Skeletal muscle satellite cell (primary cell): Measurements from ENCODE around the gene SLC7A6.

Experiments used
- H3K27me3 ChIP-seq: 2 replicates; pipeline ENCODE4 v1.7.0; 2013; ENCODE audit warnings: low read length; ENCODE audit not compliant: control insufficient read depth, insufficient read depth
- H3K36me3 ChIP-seq: 2 replicates; pipeline ENCODE4 v1.7.0; 2013; ENCODE audit warnings: mild to moderate bottlenecking, control low read depth, low read length; ENCODE audit not compliant: insufficient read depth
- H3K4me1 ChIP-seq: 2 replicates; pipeline ENCODE4 v1.7.0; 2013; ENCODE audit warnings: low read length; ENCODE audit not compliant: control insufficient read depth, insufficient read depth
- H3K4me2 ChIP-seq: 2 replicates; pipeline ENCODE4 v1.7.0; 2013; ENCODE audit warnings: mild to moderate bottlenecking, low read length
- H3K4me3 ChIP-seq: 2 replicates; pipeline ENCODE4 v1.7.0; 2013; ENCODE audit warnings: low read length
- H3K9ac ChIP-seq: 2 replicates; pipeline ENCODE4 v1.7.0; 2013; ENCODE audit warnings: mild to moderate bottlenecking, low read depth, low read length, moderate library complexity
- H3K9me3 ChIP-seq: replicated peaks from 2 replicates; pipeline ENCODE4 v1.7.0; 2013; ENCODE audit warnings: mild to moderate bottlenecking, control low read depth, low read length

The SLC7A6 gene

DNA sequence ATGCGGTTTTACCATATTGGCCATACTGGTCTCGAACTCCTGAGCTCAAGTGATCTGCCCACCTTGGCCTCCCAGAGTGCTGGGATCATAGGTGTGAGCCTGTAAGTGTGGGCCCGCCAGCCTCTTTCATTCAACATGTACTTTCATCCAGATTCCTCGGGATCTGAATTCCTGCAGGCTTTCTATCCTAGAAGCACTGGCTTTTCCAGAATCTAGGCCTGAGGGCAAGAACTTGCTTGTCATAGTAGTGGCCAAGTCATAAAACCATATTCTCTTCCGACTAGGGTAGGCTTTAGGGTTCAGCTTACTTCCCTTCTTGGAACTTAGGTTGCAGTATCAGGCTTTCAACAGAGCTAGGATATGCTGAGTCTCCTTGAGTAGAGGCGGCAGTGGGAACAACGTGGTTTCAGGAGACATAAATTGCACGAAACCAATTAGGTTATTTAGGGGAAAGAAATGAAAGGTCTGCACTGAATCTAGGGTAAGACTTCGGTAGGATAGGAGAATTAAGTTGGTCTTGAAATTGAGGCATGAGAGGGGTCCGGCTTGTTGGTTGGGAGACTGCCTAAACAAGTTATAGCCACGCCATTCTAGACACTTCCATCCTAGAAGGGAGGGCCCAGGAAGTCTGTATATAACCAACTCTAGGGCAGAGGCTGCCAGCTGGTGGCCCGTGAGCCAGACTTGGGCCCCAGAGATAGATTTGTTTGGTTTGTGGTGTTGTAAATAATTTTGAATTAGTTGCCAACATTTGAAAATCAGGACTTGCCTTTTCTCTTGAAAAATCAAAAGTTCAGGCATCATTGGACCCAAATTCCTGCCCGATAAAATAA, 15.6 kb downstream of the SLC7A6 start:
- H3K4me2 ChIP-seq = no peak overlapping the region
- peaks cover 21% of the 10 kb centered on the region for H3K36me3 ChIP-seq
- no peaks in the 10 kb centered on the region for H3K9me3 ChIP-seq
- H3K9ac ChIP-seq = no peak overlapping the region
- H3K27me3 ChIP-seq = no peaks in the 10 kb centered on the region
- no peak overlapping the region for H3K4me3 ChIP-seq
- no peaks in the 10 kb centered on the region for H3K4me1 ChIP-seq

DNA sequence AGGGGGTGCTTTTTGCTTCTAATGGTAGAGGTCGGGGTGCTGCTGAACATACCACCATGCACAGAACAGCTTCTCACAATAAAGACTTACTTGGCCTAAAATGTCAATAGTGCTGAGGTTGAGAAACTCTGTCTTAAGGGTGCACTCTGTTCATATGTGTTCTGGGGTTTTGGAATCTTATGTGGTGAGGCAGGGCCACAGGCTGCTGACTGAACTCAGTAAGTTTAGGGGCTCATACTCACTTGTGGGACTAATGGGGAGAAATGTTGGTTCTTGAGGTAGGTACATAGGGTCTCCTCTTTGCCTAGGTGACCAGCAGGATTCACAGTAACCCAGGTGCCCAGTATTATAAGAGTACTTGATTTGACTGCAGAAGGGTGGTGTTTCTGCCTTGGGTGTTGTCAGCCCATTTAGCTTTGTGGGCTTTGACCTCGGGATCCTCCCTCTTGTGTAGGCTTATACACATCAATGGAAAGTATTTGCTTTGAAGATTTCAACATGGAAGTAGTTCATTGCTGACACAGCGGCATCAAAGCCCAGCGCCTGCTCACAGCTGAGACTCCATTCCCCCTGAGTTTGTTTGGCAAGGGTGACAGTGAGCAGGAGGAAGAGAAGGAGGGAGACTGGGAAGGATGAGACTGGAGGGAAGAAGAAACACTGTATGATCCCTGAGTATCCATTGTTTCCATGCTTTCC, 17.2 kb downstream of the SLC7A6 start:
- H3K9ac ChIP-seq = no peak overlapping the region
- H3K27me3 ChIP-seq = no peaks in the 10 kb centered on the region
- H3K9me3 ChIP-seq = no peaks in the 10 kb centered on the region
- H3K4me3 ChIP-seq = no peak overlapping the region
- no peaks in the 10 kb centered on the region for H3K4me1 ChIP-seq
- peaks cover 32% of the 10 kb centered on the region for H3K36me3 ChIP-seq
- no peak overlapping the region for H3K4me2 ChIP-seq

DNA sequence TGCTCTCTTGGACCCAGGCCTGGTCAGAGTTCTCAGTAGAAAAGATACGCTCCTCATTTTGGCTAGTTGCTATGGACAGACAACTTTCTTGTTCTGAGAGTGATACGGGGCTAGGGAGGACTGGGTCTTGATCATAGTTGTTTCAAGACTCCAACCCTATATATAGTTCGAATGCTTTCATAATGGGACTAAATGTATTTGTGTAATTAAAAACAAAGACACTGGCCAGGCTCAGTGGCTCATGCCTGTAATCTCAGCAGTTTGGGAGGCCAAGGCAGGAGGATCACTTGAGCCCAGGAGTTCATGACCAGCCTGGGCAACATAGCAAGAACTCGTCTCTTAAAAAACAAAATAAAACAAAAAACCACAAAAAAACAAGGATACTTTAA, 17.7 kb downstream of the SLC7A6 start:
- peaks cover 1% of the 10 kb centered on the region for H3K4me1 ChIP-seq

DNA sequence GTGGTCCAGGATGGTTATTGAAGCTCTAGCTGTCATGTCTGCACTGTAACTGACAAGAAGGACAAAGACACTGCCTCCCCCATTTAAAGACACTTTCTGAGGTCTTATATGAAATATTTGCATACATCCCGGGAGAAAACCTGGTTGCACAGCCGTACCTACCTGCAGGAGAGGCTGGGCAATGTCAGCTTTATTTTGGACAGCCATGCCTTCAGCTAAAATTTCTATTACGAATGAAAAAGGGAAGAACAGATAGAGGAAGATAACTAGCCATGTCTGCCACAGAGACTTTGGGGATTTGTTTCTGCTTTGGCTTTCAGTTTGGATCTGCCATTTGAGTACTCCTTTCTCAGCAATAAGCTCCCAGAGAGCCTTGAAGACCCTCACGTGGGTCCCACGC, 19.0 kb downstream of the SLC7A6 start:
- Histone ChIP-seq H3K36me3 (peaks cover 45% of the 10 kb centered on the region), H3K27me3 (no peaks in the 10 kb centered on the region), H3K4me3 (no peak overlapping the region), H3K4me1 (peaks cover 14% of the 10 kb centered on the region), H3K9me3 (no peaks in the 10 kb centered on the region), H3K9ac (no peak overlapping the region), H3K4me2 (no peak overlapping the region)

More for the DNA sequence above, 17.7 kb downstream of the SLC7A6 start:
- Histone ChIP-seq H3K36me3 (peaks cover 37% of the 10 kb centered on the region), H3K9me3 (no peaks in the 10 kb centered on the region), H3K4me3 (no peak overlapping the region), H3K27me3 (no peaks in the 10 kb centered on the region), H3K4me2 (no peak overlapping the region), H3K9ac (no peak overlapping the region)

DNA sequence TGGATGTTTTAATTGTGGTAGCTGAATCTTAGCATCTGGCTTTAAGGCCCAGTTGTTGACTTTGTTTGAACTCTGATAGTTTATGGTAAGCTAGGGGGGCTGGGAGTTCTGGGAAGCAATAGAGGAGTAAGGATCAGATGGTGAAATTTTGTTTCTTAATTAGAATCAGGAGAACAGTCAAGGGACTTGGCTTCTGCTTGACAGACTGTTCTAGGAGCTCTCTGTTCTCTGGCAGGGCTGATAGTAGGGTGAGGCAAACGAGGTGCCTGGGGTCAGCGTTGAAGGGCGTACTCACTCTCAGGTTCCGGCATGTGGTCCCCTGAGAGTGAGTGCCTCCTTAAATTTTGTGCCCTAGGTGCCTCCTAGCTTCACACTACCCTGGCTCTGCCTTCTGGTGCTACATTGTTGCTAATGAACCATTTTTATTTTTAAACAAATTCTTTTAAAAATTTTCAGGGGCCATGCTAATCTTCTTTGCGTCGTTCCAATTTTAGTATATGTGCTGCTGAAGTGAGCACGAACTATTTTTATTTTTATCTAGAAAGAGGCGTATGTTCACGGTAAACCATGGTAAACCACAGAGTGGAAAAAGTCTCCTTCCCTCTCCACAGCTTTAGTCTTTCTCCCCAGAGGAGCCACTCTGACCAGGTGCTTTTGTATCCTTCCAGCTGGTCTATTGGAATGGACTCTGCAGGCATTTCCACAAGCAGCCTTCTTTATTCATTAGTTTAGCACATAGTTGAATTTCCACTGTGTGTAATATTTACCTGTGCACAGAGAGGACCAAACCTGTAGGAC, 19.7 kb downstream of the SLC7A6 start:
- Histone ChIP-seq H3K4me3 (no peak overlapping the region), H3K4me1 (peaks cover 17% of the 10 kb centered on the region), H3K27me3 (no peaks in the 10 kb centered on the region), H3K9me3 (no peaks in the 10 kb centered on the region), H3K9ac (no peak overlapping the region), H3K36me3 (peaks cover 48% of the 10 kb centered on the region), H3K4me2 (no peak overlapping the region)

DNA sequence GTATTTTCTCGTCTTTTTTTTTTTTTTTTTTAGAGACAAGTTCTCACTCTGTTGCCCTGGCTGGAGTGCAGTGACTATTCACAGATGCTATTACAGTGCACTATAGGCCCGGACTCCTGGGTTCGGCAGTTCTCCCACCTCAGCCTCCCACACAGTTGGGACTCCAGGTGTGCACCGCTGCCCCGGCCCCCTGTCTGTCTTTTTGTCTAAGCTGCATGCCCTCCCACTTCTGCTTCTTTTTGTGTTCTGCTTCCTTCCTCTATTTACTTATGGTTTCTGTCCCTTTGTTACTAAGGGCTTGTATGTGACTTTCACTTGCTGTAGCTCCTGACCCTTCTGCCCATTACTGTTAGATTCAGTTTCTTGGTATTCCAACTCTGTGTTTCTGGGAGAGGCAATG, 20.5 kb downstream of the SLC7A6 start:
- H3K36me3 ChIP-seq = peaks cover 53% of the 10 kb centered on the region
- peaks cover 24% of the 10 kb centered on the region for H3K4me1 ChIP-seq
- H3K27me3 ChIP-seq = no peaks in the 10 kb centered on the region
- no peak overlapping the region for H3K9ac ChIP-seq
- no peak overlapping the region for H3K4me3 ChIP-seq
- H3K4me2 ChIP-seq = no peak overlapping the region
- no peaks in the 10 kb centered on the region for H3K9me3 ChIP-seq

DNA sequence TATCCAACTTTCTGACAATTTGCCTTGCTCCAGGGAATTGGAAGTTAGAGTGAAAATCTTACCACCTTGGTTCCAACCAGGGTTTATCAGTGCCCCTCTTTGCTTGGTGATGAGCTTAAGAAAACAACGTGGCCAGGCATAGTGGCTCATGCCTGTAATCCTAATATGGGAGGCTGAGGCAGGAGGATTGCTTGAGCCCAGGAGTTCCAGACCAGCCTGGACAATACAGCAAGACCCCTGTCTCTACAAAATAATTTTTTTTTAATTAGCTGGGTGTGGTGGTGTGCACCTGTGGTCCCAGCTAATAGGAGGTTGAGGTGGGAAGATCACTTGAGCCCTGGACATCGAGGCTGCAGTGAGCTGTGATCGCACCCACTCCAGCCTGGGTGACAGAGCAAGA, 21.4 kb downstream of the SLC7A6 start:
- Histone ChIP-seq H3K9me3 (no peaks in the 10 kb centered on the region), H3K36me3 (peaks cover 58% of the 10 kb centered on the region), H3K4me3 (no peak overlapping the region), H3K4me2 (no peak overlapping the region), H3K27me3 (no peaks in the 10 kb centered on the region), H3K4me1 (peaks cover 32% of the 10 kb centered on the region), H3K9ac (no peak overlapping the region)

DNA sequence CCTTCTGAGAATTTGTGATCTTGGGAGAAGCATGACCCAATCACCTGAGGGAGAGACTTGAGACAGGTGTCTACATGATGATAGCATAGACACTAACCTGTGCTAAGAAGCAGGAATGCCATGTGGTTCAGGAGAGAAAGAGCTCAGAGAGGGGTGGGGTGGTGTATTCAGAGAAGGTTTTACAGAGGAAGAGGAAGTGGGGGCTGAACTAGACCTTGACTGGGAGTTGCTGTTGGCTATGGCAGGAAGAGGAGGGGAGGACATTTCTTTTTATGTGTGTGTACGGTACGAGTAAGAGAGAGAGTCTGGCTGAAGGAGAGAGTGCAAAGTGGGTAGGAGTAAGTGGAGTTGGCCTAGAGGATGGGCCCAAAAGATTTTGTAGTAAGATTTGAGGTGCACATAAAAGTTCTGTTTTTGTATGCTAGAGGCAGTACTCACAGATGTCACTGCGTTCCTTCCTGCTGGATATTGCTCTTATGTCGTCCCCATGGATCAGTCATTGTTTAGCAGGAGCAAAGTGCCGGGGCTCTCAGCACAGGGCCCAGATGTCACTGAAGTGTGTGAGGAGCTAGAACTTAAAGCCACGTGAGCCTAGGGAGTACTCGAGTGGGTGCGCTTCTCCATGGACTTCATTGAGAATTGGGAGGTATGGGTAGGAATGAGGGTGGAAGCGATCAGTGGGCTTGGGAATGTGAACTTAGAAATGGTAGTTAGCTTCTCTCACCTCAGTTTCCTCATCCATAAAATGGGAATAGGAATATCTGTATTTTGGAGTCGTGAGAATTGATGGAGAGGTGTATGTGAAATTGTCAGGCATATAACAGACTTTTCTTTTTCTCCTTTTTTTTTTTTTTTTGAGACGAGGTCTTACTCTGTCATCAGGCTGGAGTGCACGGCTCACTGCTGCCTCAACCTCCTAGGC, 22.1 kb downstream of the SLC7A6 start:
- Histone ChIP-seq H3K4me3 (no peak overlapping the region), H3K4me1 (peaks cover 34% of the 10 kb centered on the region), H3K9ac (no peak overlapping the region), H3K4me2 (no peak overlapping the region), H3K36me3 (peaks cover 61% of the 10 kb centered on the region), H3K27me3 (no peaks in the 10 kb centered on the region), H3K9me3 (no peaks in the 10 kb centered on the region)

DNA sequence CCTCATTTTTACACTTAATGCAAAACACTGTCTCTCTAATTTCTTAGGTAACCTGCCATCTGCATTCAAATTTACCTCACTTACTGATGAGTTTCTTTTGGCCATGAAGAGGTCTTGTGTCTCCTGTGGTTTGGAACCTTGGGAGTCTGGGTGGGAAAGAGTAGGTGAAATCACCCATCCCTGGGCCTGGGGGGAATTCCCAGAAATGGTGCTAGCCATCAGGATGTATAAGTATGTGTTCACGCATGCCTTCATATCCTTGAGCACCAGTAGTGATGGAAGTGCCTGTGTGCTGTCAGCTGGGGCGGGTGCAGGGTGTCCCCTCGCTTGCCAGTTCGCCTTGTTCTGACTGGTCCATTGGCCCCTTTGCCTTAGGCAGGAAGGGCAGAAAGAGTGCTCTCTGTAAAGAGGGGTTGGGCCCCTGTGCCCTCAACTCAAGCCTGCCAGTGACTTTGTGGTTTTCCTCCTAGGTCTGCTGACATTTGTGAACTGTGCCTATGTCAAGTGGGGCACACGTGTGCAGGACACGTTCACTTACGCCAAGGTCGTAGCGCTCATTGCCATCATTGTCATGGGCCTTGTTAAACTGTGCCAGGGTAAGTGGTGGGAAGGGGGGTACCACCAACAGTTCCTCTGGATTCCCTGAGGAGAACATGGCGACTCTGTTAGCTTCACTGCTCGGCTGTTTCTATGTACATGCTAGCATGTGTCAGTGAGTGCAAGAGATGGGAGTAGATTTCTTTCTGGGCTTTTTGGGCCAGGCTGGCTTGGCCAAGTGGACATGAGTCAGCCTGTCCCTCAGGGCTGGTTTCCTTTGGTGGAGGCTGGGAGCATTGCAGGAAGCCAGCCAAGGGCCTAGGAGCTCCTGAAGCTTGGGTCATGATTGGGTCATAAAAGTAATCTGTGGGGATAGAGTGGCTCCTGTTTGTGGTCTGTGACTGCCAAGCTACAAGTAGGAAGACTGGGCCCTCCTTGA, 23.2 kb downstream of the SLC7A6 start:
- Histone ChIP-seq H3K4me2 (peak overlapping the region; percentile 29), H3K4me1 (peaks cover 34% of the 10 kb centered on the region), H3K36me3 (peaks cover 70% of the 10 kb centered on the region), H3K9ac (no peak overlapping the region), H3K4me3 (peak overlapping the region; percentile 15), H3K9me3 (no peaks in the 10 kb centered on the region), H3K27me3 (no peaks in the 10 kb centered on the region)

DNA sequence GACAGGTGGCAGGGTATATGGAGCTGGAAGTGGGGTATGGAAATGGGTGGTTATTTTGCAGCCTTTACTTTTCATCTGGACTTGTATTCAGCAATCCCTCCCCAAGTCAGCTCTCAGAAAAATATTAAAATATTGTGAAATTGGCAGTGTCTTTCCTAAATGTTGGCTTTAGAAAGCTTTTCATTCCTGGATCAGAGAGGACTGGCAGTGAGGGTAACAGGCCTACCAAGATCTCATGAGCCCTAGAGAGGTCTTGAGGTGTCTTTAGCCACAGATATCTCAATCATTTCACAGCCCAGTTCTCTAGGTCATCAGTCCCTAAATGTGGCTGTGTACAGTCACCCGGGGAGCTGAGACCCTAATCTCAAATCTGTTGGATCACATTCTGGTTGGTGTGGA, 23.9 kb downstream of the SLC7A6 start:
- Histone ChIP-seq H3K4me2 (no peak overlapping the region), H3K27me3 (no peaks in the 10 kb centered on the region), H3K4me1 (peaks cover 34% of the 10 kb centered on the region), H3K9me3 (no peaks in the 10 kb centered on the region), H3K9ac (no peak overlapping the region), H3K4me3 (no peak overlapping the region), H3K36me3 (peaks cover 68% of the 10 kb centered on the region)
